ENCODE data around the gene C12orf57. TPM values are rescaled to one million over a fixed set of nuclear protein-coding genes. Genes with fewer than 3 reads are reported as not detected.

The C12orf57 gene
- total and polyA plus RNA-seq, 12 donors: 134 to 654 (median 175) TPM

DNA sequence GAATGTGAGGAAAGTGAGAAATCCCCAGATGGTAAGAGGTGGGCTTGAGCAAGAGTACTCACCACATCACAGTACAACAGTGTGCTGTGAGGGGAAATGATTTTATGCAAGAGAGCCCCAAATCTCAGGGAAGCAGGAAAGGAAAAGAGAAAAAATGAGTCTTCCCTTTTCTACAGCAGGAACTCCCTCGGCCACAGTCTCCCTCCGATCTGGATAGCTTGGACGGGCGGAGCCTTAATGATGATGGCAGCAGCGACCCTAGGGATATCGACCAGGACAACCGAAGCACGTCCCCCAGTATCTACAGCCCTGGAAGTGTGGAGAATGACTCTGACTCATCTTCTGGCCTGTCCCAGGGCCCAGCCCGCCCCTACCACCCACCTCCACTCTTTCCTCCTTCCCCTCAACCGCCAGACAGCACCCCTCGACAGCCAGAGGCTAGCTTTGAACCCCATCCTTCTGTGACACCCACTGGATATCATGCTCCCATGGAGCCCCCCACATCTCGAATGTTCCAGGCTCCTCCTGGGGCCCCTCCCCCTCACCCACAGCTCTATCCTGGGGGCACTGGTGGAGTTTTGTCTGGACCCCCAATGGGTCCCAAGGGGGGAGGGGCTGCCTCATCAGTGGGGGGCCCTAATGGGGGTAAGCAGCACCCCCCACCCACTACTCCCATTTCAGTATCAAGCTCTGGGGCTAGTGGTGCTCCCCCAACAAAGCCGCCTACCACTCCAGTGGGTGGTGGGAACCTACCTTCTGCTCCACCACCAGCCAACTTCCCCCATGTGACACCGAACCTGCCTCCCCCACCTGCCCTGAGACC lies 8.2 kb upstream of the C12orf57 start:
- no peak for DNase-seq
- intact Hi-C loops (cut with DNase I): loop anchor here in 1 of 10 donors (5.0 kb wide), 1 partner anchor 68 kb away; the partner anchor contains the start of gene TPI1
- H3K36me3 ChIP-seq: peaks cover 0 to 72% (median 21%) of the 10 kb centered on the region in 9 donors

DNA sequence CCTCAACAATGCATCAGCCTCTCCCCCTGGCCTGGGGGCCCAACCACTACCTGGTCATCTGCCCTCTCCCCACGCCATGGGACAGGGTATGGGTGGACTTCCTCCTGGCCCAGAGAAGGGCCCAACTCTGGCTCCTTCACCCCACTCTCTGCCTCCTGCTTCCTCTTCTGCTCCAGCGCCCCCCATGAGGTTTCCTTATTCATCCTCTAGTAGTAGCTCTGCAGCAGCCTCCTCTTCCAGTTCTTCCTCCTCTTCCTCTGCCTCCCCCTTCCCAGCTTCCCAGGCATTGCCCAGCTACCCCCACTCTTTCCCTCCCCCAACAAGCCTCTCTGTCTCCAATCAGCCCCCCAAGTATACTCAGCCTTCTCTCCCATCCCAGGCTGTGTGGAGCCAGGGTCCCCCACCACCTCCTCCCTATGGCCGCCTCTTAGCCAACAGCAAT lies 7.6 kb upstream of the C12orf57 start:
- TF ChIP-seq CTCF (IDR thresholded peaks at IDR 0.05): no peak
- ATAC-seq (peak in 1 of 8 donors; percentile 1), DNase-seq (no peak)
- no peaks in the 10 kb centered on the region for H3K27me3 ChIP-seq
- no peak overlapping the region for H3K4me3 ChIP-seq
- no peaks in the 10 kb centered on the region for H3K9me3 ChIP-seq
- WGBS, 2 donors: 89 to 93% methylated on average over 3 of the region's 3 CpGs
- H3K4me1 ChIP-seq: peaks cover 19 to 86% (median 66%) of the 10 kb centered on the region in 9 donors
- H3K27ac ChIP-seq: peak overlapping the region in 5 of 10 donors; percentile 74 to 98 (median 93)
- H3K36me3 ChIP-seq: peaks cover 0 to 76% (median 22%) of the 10 kb centered on the region in 9 donors
- intact Hi-C loops (cut with DNase I): loop anchor here in 1 of 10 donors (5.0 kb wide), 1 partner anchor 69 kb away; the partner anchor contains the start of gene TPI1

More for the DNA sequence above, 8.2 kb upstream of the C12orf57 start:
- Histone ChIP-seq H3K27ac (peak overlapping the region in 9 of 10 donors; percentile 46 to 98 (median 71)), H3K27me3 (no peaks in the 10 kb centered on the region), H3K9me3 (no peaks in the 10 kb centered on the region), H3K4me3 (no peak overlapping the region), H3K4me1 (peaks cover 19 to 90% (median 67%) of the 10 kb centered on the region in 9 donors)
- 52 to 67% methylated on average over 14 of the region's 14 CpGs for WGBS, 2 donors
- ATAC-seq: no peak
- no peak for TF ChIP-seq CTCF (IDR thresholded peaks at IDR 0.05)

DNA sequence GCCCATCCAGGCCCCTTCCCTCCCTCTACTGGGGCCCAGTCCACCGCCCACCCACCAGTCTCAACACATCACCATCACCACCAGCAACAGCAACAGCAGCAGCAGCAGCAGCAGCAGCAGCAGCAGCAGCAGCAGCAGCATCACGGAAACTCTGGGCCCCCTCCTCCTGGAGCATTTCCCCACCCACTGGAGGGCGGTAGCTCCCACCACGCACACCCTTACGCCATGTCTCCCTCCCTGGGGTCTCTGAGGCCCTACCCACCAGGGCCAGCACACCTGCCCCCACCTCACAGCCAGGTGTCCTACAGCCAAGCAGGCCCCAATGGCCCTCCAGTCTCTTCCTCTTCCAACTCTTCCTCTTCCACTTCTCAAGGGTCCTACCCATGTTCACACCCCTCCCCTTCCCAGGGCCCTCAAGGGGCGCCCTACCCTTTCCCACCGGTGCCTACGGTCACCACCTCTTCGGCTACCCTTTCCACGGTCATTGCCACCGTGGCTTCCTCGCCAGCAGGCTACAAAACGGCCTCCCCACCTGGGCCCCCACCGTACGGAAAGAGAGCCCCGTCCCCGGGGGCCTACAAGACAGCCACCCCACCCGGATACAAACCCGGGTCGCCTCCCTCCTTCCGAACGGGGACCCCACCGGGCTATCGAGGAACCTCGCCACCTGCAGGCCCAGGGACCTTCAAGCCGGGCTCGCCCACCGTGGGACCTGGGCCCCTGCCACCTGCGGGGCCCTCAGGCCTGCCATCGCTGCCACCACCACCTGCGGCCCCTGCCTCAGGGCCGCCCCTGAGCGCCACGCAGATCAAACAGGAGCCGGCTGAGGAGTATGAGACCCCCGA lies 7.0 kb upstream of the C12orf57 start:
- Histone ChIP-seq H3K27me3 (no peaks in the 10 kb centered on the region), H3K9me3 (no peaks in the 10 kb centered on the region), H3K4me1 (peaks cover 19 to 86% (median 69%) of the 10 kb centered on the region in 9 donors), H3K27ac (peak overlapping the region; percentile 91 to 98 (median 94)), H3K4me3 (peak overlapping the region; percentile 58 to 96 (median 72)), H3K36me3 (peaks cover 0 to 82% (median 25%) of the 10 kb centered on the region in 9 donors)
- ATAC-seq (peak in 7 of 8 donors; percentile 0 to 18 (median 1)), DNase-seq (no peak)
- intact Hi-C loops (cut with DNase I): loop anchor here in 1 of 10 donors (5.0 kb wide), 1 partner anchor 70 kb away; the partner anchor contains the start of gene TPI1
- TF ChIP-seq CTCF (IDR thresholded peaks at IDR 0.05): peak in 1 of 9 donors; percentile 5
- WGBS, 2 donors: 32 to 38% methylated on average over 36 of the region's 36 CpGs
